HCT116 (cell line): Measurements from ENCODE around the gene PFN3. TPM values are rescaled to one million over a fixed set of nuclear protein-coding genes. Genes with fewer than 3 reads are reported as not detected.

Experiments
- ATAC-seq: fragments of 200-7000 bp; cut with Tn5 transposase; 2 replicates; pipeline ENCODE4 v1.9.1; 2020; ENCODE audit warnings: mild to moderate bottlenecking, moderate library complexity
- BruUV-seq: library from RNA; stranded (reverse); fragments of 400-500 nt; replicated peaks from 2 replicates; lab custom pipeline; 2021; lab: Mats Ljungman, UMichigan
- CTCF ChIA-PET: fragments of 300-600 bp; sonication (Branson Sonifier 250); formaldehyde crosslinking; loops from one replicate; lab custom pipeline; 2021; ENCODE audit warnings: antibody characterized with exemption; lab: Charles Lee
- POLR2A ChIA-PET: fragments of 300-600, 350-600 bp; sonication (Branson Sonifier 250); formaldehyde crosslinking; loops from one replicate; lab custom pipeline; 2021; ENCODE audit warnings: antibody characterized with exemption; lab: Charles Lee
- RAD21 ChIA-PET, 2 experiments: fragments of 300-600 bp; sonication (Branson Sonifier 250); formaldehyde crosslinking; loops; one replicate each; lab custom pipeline; 2023; ENCODE audit warnings: low total read pairs in 2 of 2; ENCODE audit not compliant: uncharacterized antibody in 2 of 2, unreplicated experiment in 2 of 2, low non-redundant PET in 1 of 2; lab: Charles Lee
- DNase-seq: peaks from one replicate; pipeline ENCODE4 v3.0.0-alpha.2; 2010; ENCODE audit warnings: low read depth, low spot score
- H2AFZ ChIP-seq: fragments of 200-600 bp; shearing (Covaris generic), sonication (generic); 2 replicates; pipeline ENCODE4 v1.6.1; 2017; ENCODE audit warnings: low read depth, mixed run types, mixed read lengths, antibody characterized with exemption, low read length; ENCODE audit not compliant: poor library complexity, severe bottlenecking
- H3K27ac ChIP-seq: 2 replicates; pipeline ENCODE4 v1.5.1; 2012; ENCODE audit warnings: low read depth, low read length
- H3K27me3 ChIP-seq: fragments of 200-600 bp; sonication (generic); 2 replicates; pipeline ENCODE4 v1.6.1; 2016; ENCODE audit warnings: mixed run types, low read length, mixed read lengths; ENCODE audit not compliant: insufficient read depth
- H3K36me3 ChIP-seq, 2 experiments: fragments of 200-500 bp in 1 of 2; fragments of 200-600 bp in 1 of 2; sonication (Bioruptor generic) in 1 of 2; sonication (generic) in 1 of 2; 2 replicates each; pipeline versions ENCODE4 v1.5.1 to v1.6.1; 2014 to 2016; ENCODE audit warnings: low read length in 2 of 2, inconsistent platforms in 1 of 2, mixed read lengths in 1 of 2, mixed run types in 1 of 2; ENCODE audit not compliant: insufficient read depth in 2 of 2, control insufficient read depth in 1 of 2
- H3K4me1 ChIP-seq, 2 experiments: fragments of 200-600 bp in 1 of 2; sonication (generic) in 1 of 2; 2 replicates each; pipeline versions ENCODE4 v1.5.1 to v1.6.1; 2012 to 2017; ENCODE audit warnings: low read length in 2 of 2, inconsistent platforms in 1 of 2, mild to moderate bottlenecking in 1 of 2, mixed read lengths in 1 of 2, mixed run types in 1 of 2, moderate library complexity in 1 of 2; ENCODE audit not compliant: insufficient read depth in 2 of 2, control insufficient read depth in 1 of 2
- H3K4me2 ChIP-seq: fragments of 200-600 bp; sonication (generic); 2 replicates; pipeline ENCODE4 v1.6.1; 2017; ENCODE audit warnings: mixed run types, low read length, mixed read lengths
- H3K4me3 ChIP-seq, 2 experiments: fragments of 200-600 bp in 1 of 2; sonication (generic) in 1 of 2; replicated peaks in 1 of 2; 2 replicates each; pipeline ENCODE4 v1.5.1; 2011 to 2016; ENCODE audit warnings: low read length in 2 of 2, control low read depth in 1 of 2, low read depth in 1 of 2, mild to moderate bottlenecking in 1 of 2, mixed read lengths in 1 of 2, mixed run types in 1 of 2
- H3K79me2 ChIP-seq: fragments of 200-600 bp; sonication (generic); 2 replicates; pipeline ENCODE4 v1.6.1; 2017; ENCODE audit warnings: mild to moderate bottlenecking, mixed run types, low read length, moderate library complexity, mixed read lengths; ENCODE audit not compliant: insufficient read depth
- H3K9ac ChIP-seq: fragments of 200-600 bp; sonication (generic); 2 replicates; pipeline ENCODE4 v1.6.1; 2016; ENCODE audit warnings: low read length, mixed read lengths
- H3K9me2 ChIP-seq: fragments of 200-600 bp; sonication (generic), shearing (Covaris generic); 2 replicates; pipeline ENCODE4 v1.6.1; 2017; ENCODE audit warnings: mixed run types, mild to moderate bottlenecking, moderate library complexity; ENCODE audit not compliant: insufficient read depth
- H3K9me3 ChIP-seq, 2 experiments: fragments of 200-500 bp in 1 of 2; fragments of 200-600 bp in 1 of 2; sonication (Bioruptor generic) in 1 of 2; sonication (generic) in 1 of 2; 2 replicates each; pipeline ENCODE4 v1.6.1; 2014 to 2017; ENCODE audit warnings: low read length in 2 of 2, mixed read lengths in 2 of 2, inconsistent platforms in 1 of 2, low read depth in 1 of 2, mild to moderate bottlenecking in 1 of 2, mixed run types in 1 of 2, moderate library complexity in 1 of 2; ENCODE audit not compliant: control insufficient read depth in 1 of 2, insufficient read depth in 1 of 2
- H4K20me1 ChIP-seq: fragments of 200-600 bp; sonication (generic), shearing (Covaris generic); 2 replicates; pipeline ENCODE4 v1.6.1; 2017; ENCODE audit warnings: mixed run types, mild to moderate bottlenecking, moderate library complexity; ENCODE audit not compliant: insufficient read depth
- ATF3 ChIP-seq: IDR thresholded peaks from 2 replicates; pipeline ENCODE4 v1.6.1; 2012
- CEBPB ChIP-seq: IDR thresholded peaks from 2 replicates; pipeline ENCODE4 v1.6.1; 2012; ENCODE audit warnings: low read depth
- CTCF ChIP-seq, 3 experiments: fragments of 200-600 bp in 1 of 3; sonication (generic) in 1 of 3; IDR thresholded peaks in 2 of 3; conservative IDR thresholded peaks in 1 of 3; 2 replicates each; pipeline ENCODE4 v1.5.1; 2012 to 2017; ENCODE audit warnings: low read depth in 2 of 3, low read length in 2 of 3, antibody characterized with exemption in 1 of 3, borderline replicate concordance in 1 of 3, control low read depth in 1 of 3, mild to moderate bottlenecking in 1 of 3, mixed read lengths in 1 of 3, mixed run types in 1 of 3, moderate library complexity in 1 of 3; ENCODE audit not compliant: insufficient read depth in 1 of 3
- EZH2 ChIP-seq: fragments of 200-600 bp; sonication (generic); IDR thresholded peaks from 2 replicates; pipeline ENCODE4 v1.6.1; 2017; ENCODE audit warnings: antibody characterized with exemption, mixed run types
- FOSL1 ChIP-seq: IDR thresholded peaks from 2 replicates; pipeline ENCODE4 v1.6.1; 2012; ENCODE audit warnings: low read depth
- JUND ChIP-seq: IDR thresholded peaks from 2 replicates; pipeline ENCODE4 v1.6.1; 2012
- POLR2A ChIP-seq: IDR thresholded peaks from 2 replicates; pipeline ENCODE4 v1.7.0; 2011; ENCODE audit warnings: borderline replicate concordance; ENCODE audit not compliant: insufficient read depth, insufficient read length; ENCODE audit errors: extremely low read depth
- REST ChIP-seq: IDR thresholded peaks from 2 replicates; pipeline ENCODE4 v1.6.1; 2012; ENCODE audit warnings: low read depth
- SIN3A ChIP-seq: IDR thresholded peaks from 2 replicates; pipeline ENCODE4 v1.6.1; 2012; ENCODE audit warnings: low read depth
- SRF ChIP-seq: IDR thresholded peaks from 2 replicates; pipeline ENCODE4 v1.6.1; 2012; ENCODE audit warnings: low read depth
- YY1 ChIP-seq: IDR thresholded peaks from 2 replicates; pipeline ENCODE4 v1.6.1; 2011; ENCODE audit warnings: low read length, low read depth, moderate library complexity, mild to moderate bottlenecking; ENCODE audit not compliant: insufficient replicate concordance; ENCODE audit errors: extremely low read depth
- ZBTB33 ChIP-seq: IDR thresholded peaks from 2 replicates; pipeline ENCODE4 v1.6.1; 2011; ENCODE audit warnings: mild to moderate bottlenecking, low read length, moderate library complexity; ENCODE audit not compliant: insufficient replicate concordance; ENCODE audit errors: extremely low read depth
- ZNF274 ChIP-seq: fragments of 200-500 bp; sonication (Bioruptor generic); IDR thresholded peaks from 2 replicates; pipeline ENCODE4 v1.6.1; 2014; ENCODE audit warnings: mild to moderate bottlenecking, low read depth, low read length, inconsistent platforms
- intact Hi-C: fragments of 100-400 bp; cut with micrococcal nuclease; formaldehyde crosslinking; loops from 2 replicates; pipeline ENCODE4 v1.10.0; 2022
- total RNA-seq: library from RNA; stranded (reverse); gene quantifications from one replicate; pipeline ENCODE4 v1.2.1, GENCODE V29; 2021; ENCODE audit not compliant: unreplicated experiment

The PFN3 gene
- total RNA-seq, 1 experiment from 2014 or later, result not detected

GRCh38 chr5:177374211-177374610 lies 26.2 kb downstream of the PFN3 start:
- ChIA-PET RAD21 (no interaction called here), CTCF (no interaction called here), POLR2A (no interaction called here)
- Histone ChIP-seq H3K36me3 (no peaks in the 10 kb centered on the region), H3K4me1 (peaks cover 12 to 31% of the 10 kb centered on the region in 2 experiments), H3K9ac (no peak overlapping the region), H2AFZ (no peak overlapping the region), H3K9me3 (no peaks in the 10 kb centered on the region), H3K27ac (no peak overlapping the region), H3K4me3 (no peak overlapping the region), H4K20me1 (no peaks in the 10 kb centered on the region), H3K27me3 (no peaks in the 10 kb centered on the region), H3K4me2 (no peak overlapping the region), H3K79me2 (no peaks in the 10 kb centered on the region), H3K9me2 (no peaks in the 10 kb centered on the region)
- no peak for TF ChIP-seq POLR2A
- TF ChIP-seq JUND, result no peak
- no peak for TF ChIP-seq FOSL1
- no peak for TF ChIP-seq SRF
- no peak for TF ChIP-seq ATF3
- no peak for TF ChIP-seq ZNF274
- TF ChIP-seq CEBPB, result no peak
- TF ChIP-seq EZH2, result no peak
- no peak for TF ChIP-seq ZBTB33
- ATAC-seq, result no peak
- no TSS peak for BruUV-seq
- intact Hi-C loops, result no loop called here
- DNase-seq, result no peak

- H3K27me3 ChIP-seq, result no peaks in the 10 kb centered on the region
- no peak for ATAC-seq
- ChIA-PET CTCF (no interaction called here), POLR2A (no interaction called here), RAD21 (no interaction called here)
- no peak overlapping the region for H3K27ac ChIP-seq
- DNase-seq, result no peak
- H2AFZ ChIP-seq, result no peak overlapping the region
- H3K36me3 ChIP-seq, result no peaks in the 10 kb centered on the region
- H4K20me1 ChIP-seq, result no peaks in the 10 kb centered on the region
- H3K9me3 ChIP-seq, result no peaks in the 10 kb centered on the region
- no peak overlapping the region for H3K4me2 ChIP-seq
- H3K9me2 ChIP-seq, result no peaks in the 10 kb centered on the region
- peaks cover 14 to 31% of the 10 kb centered on the region in 2 experiments for H3K4me1 ChIP-seq
- BruUV-seq, result no TSS peak
- intact Hi-C loops, result no loop called here
- H3K9ac ChIP-seq, result no peak overlapping the region
- no peaks in the 10 kb centered on the region for H3K79me2 ChIP-seq
- no peak overlapping the region for H3K4me3 ChIP-seq
- no peak for TF ChIP-seq POLR2A
- no peak for TF ChIP-seq YY1
- TF ChIP-seq SIN3A, result no peak
- no peak for TF ChIP-seq CTCF (IDR thresholded peaks at IDR 0.05 in 2 of 3, conservative IDR thresholded peaks at IDR 0.05 in 1 of 3; ENCODE audit: borderline replicate concordance in 1 of 3, insufficient read depth in 1 of 3, low read depth in 2 of 3, low read length in 2 of 3)
- no peak for TF ChIP-seq REST
- TF ChIP-seq ATF3, result no peak
Measured at GRCh38 chr5:177373806-177374205, 26.7 kb downstream of the PFN3 start.
